ENCODE measurements around the gene AFAP1.

The AFAP1 gene

GRCh38 chr4:7769396-7770223, 170.1 kb downstream of the AFAP1 start:
- DNase-seq (ENCODE audit: low spot score) = no peak

GRCh38 chr4:7768736-7769135, 170.9 kb downstream of the AFAP1 start:
- DNase-seq (ENCODE audit: low spot score) = no peak

- no peak for DNase-seq (ENCODE audit: low spot score)
Observed at GRCh38 chr4:7767966-7768365, 171.7 kb downstream of the AFAP1 start.

DNA sequence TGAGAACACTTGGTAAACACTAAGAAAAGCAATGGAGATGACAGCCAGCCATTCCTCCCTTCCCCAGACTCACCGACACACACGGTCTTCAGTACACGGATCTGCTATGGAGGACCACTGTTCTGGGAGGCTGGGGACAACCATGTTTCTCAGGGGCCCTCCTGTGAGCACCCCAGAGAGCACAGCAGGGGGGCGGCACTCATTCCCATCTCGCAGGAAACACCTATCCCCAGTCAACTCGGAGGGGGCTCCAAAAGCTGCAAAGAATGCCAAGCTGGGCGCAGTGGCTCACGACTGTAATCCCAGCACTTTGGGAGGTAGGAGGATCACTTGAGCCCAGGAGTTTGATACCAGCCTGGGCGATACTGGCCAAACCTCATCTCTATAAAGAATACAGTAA, 172.1 kb downstream of the AFAP1 start:
- no peak for DNase-seq (ENCODE audit: low spot score)

- DNase-seq (ENCODE audit: low spot score) = no peak
Observed at GRCh38 chr4:7766661-7767345, 172.9 kb downstream of the AFAP1 start.

- no peak for DNase-seq (ENCODE audit: low spot score)
Observed at GRCh38 chr4:7766086-7766485, 173.6 kb downstream of the AFAP1 start.

GRCh38 chr4:7765666-7766065, 174.0 kb downstream of the AFAP1 start:
- no peak for DNase-seq (ENCODE audit: low spot score)

DNA sequence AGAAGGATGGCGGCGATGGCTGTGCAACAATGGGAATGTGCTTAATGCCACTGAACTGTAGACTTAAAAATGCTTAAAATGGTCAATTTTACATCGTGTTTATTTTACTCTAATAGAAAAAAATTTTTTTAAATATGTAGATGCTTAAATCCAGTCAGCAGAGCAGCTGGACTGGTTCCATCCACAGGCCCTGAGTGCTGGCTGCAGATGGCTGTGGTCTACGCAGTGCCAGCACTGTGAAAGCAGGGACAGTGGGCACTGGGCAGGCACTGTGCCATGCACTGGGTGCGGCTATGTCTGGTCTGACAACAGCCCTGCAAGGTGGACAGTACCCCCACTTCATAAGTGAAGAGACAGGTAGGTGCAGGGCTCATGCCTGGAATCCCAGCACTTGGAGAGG, 175.2 kb downstream of the AFAP1 start:
- no peak for DNase-seq (ENCODE audit: low spot score)

GRCh38 chr4:7763788-7764187, 175.9 kb downstream of the AFAP1 start:
- DNase-seq (ENCODE audit: low spot score) = no peak

GRCh38 chr4:7763106-7763505, 176.6 kb downstream of the AFAP1 start:
- no peak for DNase-seq (ENCODE audit: low spot score)

GRCh38 chr4:7762376-7763030, 177.2 kb downstream of the AFAP1 start:
- no peak for DNase-seq (ENCODE audit: low spot score)

DNA sequence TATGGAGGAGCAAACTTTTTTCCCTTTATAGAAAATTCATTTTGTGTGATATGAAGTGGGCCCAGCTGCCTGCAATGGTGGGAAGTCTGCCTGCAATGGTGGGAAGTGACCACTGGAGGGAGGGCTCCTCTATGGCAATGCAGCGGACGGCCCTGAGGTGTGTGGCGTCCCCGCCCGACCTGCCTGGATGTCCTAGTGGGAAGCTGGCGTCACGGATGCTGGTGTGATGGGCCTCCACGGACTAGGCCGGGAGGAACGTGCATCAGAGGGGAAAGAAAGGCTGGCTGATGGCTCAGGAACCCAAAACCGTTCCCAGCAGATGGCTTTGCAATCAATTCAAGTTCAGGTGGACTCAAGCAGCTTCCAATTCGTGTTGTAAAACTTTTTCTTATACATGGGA, 177.9 kb downstream of the AFAP1 start:
- DNase-seq (ENCODE audit: low spot score) = peak; percentile 40

DNA sequence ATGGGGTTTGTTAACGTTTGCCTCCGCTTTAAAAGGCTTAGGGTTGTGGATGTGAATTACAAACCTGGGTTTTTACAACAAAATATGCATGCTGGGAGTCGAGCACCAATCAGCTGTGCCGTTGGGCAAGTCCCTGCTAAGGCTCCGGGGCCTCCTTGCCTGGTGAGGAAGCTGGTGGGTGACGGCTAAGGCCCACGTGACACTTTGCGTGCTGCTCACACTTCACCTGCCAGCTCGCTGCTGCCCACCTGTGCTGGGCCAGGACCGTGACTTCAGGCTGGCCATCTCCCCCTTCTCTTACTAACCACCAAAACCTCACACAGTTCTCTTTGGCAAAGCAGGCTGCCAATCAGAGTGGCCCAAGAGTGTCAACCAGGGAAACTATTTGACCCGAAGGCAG, 178.3 kb downstream of the AFAP1 start:
- no peak for DNase-seq (ENCODE audit: low spot score)

DNA sequence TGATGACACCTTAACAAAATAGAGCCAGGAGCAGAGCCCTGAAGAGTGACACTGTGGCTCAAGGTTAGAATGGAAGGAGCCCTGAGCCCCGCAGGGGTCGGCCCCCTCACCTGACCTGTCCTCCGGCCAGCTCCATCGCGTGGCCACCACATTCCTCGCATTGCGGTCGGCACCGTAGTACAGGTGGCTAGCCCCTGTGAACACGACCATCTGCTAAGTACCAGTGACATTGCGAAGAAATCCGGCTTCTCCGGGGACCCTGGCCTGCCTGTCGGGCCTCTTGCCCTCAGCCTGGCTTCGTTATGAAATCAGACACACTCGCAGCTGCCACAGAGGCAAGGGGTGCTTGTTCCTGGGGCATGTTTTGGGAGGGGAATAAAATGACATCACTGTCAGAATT, 179.0 kb downstream of the AFAP1 start:
- DNase-seq (ENCODE audit: low spot score) = no peak

DNA sequence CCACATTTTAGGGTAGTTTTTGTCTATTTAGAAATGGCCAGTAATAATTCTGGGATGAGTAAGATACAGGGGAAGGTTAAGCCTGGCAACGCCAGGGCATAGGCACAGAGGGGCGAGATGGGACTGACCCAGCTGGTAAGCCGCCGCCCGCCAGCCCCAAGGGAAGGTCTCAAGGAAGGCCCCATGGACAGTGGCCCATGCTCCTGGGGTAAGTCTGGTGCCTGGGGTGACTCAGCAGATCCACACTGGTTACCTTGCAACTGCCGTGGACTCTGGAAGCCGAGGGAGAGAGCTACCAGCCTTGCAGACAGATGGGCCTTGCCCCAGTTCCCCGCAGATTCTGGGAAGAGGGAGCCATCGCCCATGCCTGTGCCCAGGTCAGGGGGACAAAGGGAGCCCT, 179.4 kb downstream of the AFAP1 start:
- DNase-seq (ENCODE audit: low spot score) = no peak

DNA sequence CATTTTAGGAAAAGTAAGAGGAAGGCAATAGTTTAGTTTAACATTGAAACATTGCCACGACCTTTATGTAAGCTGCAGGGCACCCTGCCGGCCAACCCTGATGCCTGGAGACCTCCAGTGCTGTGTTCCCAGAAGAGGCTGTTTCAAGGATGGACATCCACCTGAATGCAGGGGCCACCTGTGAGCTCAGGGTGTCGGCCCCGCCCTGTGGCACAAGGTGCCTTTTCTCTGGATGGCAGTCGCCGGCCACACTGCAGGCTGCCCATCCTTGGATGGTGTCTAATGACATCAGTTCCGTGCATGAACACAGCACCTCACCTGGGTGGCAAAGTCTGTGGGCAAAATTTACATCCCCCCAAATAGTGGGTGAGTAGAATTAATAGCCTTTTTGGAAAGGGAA, 180.0 kb downstream of the AFAP1 start:
- no peak for DNase-seq (ENCODE audit: low spot score)

GRCh38 chr4:7759216-7759615, 180.4 kb downstream of the AFAP1 start:
- DNase-seq (ENCODE audit: low spot score) = no peak

DNA sequence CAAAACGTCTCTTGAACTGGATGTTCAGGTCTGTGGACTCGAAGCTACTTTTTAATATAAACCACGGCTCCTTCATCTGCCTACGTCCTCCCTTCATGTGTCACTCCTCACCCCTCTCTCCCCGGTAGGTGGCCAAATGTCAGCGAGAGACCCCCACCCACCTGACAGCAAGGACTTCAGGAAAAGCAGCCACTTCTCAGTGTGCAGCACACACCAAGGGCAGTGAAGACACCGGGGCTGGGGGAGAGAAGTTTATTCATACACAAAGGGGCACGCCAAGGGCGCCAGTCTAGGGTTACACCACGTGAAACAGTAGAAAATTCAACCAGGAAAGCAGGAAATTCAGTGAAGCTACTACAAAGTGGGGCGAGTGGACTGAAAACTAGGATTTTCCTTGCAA, 181.2 kb downstream of the AFAP1 start:
- no peak for DNase-seq (ENCODE audit: low spot score)

GRCh38 chr4:7757501-7758471, 181.9 kb downstream of the AFAP1 start:
- DNase-seq (ENCODE audit: low spot score) = no peak

GRCh38 chr4:7756561-7757355, 182.9 kb downstream of the AFAP1 start:
- DNase-seq (ENCODE audit: low spot score) = no peak

- no peak for DNase-seq (ENCODE audit: low spot score)
Observed at GRCh38 chr4:7756071-7756470, 183.6 kb downstream of the AFAP1 start.

All from kidney capillary endothelial cell (primary cell).